ENCODE results near the gene PLA1A. TPM values are rescaled to one million over a fixed set of nuclear protein-coding genes. Genes with fewer than 3 reads are reported as not detected.

PLA1A gene
- total RNA-seq, 2 donors from 2014 or later: 4.4 TPM; not detected in 1

DNA sequence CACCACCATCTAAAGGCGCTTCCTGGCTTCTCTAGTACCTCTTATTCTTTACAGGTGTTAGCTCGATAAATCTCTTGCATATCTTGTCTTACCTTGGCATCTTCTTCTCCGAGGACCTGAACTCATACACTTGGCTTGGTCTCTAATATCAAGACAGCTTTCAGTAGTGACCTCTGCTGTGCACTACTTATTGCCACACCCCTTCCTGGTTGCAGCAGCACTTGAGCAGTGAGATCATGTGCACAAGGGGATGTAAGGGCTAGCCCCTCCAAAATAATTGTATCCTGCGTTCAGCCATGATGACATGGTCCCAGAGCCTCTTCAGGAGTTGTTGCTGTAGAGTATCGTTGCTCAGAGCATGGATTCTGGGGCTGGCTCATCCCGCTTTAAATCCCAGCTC, 1.3 kb upstream of the PLA1A start:
- no peaks in the 10 kb centered on the region for H3K36me3 ChIP-seq (replicated peaks in 1 of 2; ENCODE audit: insufficient read depth in 1 of 2, low read depth in 2 of 2)
- intact Hi-C loops (cut with DNase I): no loop called here
- ATAC-seq (no peak), DNase-seq (no peak)
- no peak overlapping the region for H3K4me3 ChIP-seq
- 92 to 99% methylated on average over 6 of the region's 6 CpGs for WGBS, 2 donors
- H3K27ac ChIP-seq: no peak overlapping the region
- H3K27me3 ChIP-seq: no peaks in the 10 kb centered on the region
- H3K4me1 ChIP-seq: peaks cover 23% of the 10 kb centered on the region
- H3K9me3 ChIP-seq: no peaks in the 10 kb centered on the region
- no peak for TF ChIP-seq POLR2A (IDR thresholded peaks at IDR 0.05)
- TF ChIP-seq, protein P1, sequence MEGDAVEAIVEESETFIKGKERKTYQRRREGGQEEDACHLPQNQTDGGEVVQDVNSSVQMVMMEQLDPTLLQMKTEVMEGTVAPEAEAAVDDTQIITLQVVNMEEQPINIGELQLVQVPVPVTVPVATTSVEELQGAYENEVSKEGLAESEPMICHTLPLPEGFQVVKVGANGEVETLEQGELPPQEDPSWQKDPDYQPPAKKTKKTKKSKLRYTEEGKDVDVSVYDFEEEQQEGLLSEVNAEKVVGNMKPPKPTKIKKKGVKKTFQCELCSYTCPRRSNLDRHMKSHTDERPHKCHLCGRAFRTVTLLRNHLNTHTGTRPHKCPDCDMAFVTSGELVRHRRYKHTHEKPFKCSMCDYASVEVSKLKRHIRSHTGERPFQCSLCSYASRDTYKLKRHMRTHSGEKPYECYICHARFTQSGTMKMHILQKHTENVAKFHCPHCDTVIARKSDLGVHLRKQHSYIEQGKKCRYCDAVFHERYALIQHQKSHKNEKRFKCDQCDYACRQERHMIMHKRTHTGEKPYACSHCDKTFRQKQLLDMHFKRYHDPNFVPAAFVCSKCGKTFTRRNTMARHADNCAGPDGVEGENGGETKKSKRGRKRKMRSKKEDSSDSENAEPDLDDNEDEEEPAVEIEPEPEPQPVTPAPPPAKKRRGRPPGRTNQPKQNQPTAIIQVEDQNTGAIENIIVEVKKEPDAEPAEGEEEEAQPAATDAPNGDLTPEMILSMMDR (IDR thresholded peaks at IDR 0.05): no peak

DNA sequence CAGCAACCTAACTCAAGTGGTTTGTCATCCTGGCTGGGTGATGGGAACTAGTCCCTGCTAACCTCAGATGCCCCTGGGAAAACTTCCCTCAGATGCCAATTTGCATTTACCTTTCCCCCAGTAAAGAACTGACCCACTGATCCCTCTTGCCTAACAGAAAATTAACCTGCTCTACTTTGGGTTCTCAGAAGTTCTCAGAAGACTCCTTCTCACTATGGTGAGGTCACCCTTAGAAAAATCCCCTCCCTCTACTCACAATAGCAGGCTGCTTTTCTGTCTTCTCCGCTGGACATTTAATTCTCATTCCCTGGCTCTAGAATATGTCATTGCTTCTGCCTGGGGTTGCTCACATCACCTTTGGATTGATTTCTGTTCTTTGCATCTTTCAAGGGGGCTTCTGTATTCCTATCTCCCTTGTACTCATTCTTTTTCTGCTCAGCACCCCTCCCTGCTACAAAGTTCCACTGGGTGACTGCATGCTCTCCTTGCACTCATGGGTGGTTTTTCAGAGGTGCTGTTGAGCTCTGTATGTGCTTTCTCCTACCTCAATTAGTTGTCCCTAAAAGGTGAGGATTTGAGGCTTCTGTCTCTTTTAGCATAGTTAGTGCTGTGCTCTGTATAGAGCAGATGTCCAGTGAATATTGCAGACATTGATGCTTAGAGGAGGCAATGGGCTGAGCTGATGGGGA, 869 bp downstream of the PLA1A start:
- TF ChIP-seq, protein P1 (IDR thresholded peaks at IDR 0.05): no peak
- TF ChIP-seq POLR2A (IDR thresholded peaks at IDR 0.05): no peak
- no peak for ATAC-seq
- Histone ChIP-seq H3K27me3 (no peaks in the 10 kb centered on the region), H3K9me3 (no peaks in the 10 kb centered on the region), H3K27ac (no peak overlapping the region), H3K4me1 (peaks cover 23% of the 10 kb centered on the region), H3K36me3 (replicated peaks in 1 of 2; ENCODE audit: insufficient read depth in 1 of 2, low read depth in 2 of 2) (no peaks in the 10 kb centered on the region), H3K4me3 (no peak overlapping the region)
- WGBS, 2 donors: 100% methylated on average over 1 of the region's 1 CpG
- intact Hi-C loops (cut with DNase I): no loop called here
- no peak for DNase-seq

DNA sequence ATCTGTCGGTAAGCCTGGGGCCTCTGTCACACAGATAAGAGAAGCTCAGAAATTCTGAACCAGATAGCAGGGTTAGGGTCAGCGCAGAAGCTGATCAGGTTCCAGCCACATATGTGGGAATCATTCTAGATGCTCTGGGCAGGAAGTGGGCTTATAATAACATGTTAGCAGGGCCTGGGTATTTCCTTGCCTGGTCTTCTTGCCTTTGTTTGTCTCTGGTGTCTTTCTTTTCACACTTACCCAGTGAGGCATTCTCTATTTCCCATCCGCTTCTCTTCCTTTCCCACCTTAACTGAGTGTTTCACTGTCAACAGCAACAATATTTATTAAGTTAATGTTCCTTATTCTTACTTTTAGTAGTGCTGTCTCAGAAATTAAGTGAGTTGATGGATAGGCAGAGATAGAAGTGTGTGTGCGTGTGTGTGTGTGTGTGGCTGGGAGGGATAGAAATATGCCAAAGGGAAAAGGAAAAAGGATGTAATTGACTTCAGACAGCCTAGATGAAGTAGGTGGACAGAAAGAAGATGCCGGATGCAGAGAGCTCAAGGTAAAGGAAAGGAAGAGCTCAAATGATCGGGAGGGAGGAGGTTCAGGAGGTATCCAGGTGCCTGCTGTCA, 2.0 kb downstream of the PLA1A start:
- H3K9me3 ChIP-seq: no peaks in the 10 kb centered on the region
- DNase-seq: no peak
- TF ChIP-seq POLR2A (IDR thresholded peaks at IDR 0.05): no peak
- TF ChIP-seq, protein P1 (IDR thresholded peaks at IDR 0.05): no peak
- H3K36me3 ChIP-seq (replicated peaks in 1 of 2; ENCODE audit: insufficient read depth in 1 of 2, low read depth in 2 of 2): no peaks in the 10 kb centered on the region
- 88 to 90% methylated on average over 6 of the region's 6 CpGs for WGBS, 2 donors
- no peak for ATAC-seq
- intact Hi-C loops (cut with DNase I): no loop called here
- H3K27me3 ChIP-seq: no peaks in the 10 kb centered on the region
- H3K4me3 ChIP-seq: no peak overlapping the region
- peaks cover 23% of the 10 kb centered on the region for H3K4me1 ChIP-seq
- no peak overlapping the region for H3K27ac ChIP-seq

DNA sequence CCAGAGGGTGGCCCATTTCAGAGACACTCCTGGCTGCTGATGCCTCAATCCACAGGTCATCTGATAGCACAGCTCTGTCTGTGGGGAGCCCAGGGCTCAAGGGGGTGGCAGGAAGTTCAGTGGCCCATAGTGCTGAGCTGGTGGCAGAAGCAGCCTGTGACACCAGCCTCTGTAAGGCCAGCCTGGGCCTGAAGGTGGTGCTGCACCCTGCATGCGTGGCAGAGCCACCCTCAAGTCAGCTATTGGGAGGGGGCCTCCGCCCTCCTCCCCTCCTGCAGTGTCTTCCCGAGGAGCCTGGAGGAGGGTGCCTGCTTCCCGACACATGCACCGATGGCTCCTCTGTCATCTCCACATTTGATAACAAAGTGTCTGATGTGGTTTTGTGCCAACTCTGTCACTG, 3.0 kb downstream of the PLA1A start:
- TF ChIP-seq POLR2A (IDR thresholded peaks at IDR 0.05): no peak
- TF ChIP-seq, protein P1 (IDR thresholded peaks at IDR 0.05): peak in 2 of 7 experiments; percentile 1 to 12
- Histone ChIP-seq H3K27ac (no peak overlapping the region), H3K36me3 (replicated peaks in 1 of 2; ENCODE audit: insufficient read depth in 1 of 2, low read depth in 2 of 2) (no peaks in the 10 kb centered on the region), H3K4me1 (peaks cover 23% of the 10 kb centered on the region), H3K27me3 (no peaks in the 10 kb centered on the region), H3K9me3 (no peaks in the 10 kb centered on the region), H3K4me3 (no peak overlapping the region)
- intact Hi-C loops (cut with DNase I): no loop called here
- 79 to 80% methylated on average over 5 of the region's 5 CpGs for WGBS, 2 donors
- peak in 1 of 4 donors; percentile 9 for DNase-seq
- no peak for ATAC-seq

DNA sequence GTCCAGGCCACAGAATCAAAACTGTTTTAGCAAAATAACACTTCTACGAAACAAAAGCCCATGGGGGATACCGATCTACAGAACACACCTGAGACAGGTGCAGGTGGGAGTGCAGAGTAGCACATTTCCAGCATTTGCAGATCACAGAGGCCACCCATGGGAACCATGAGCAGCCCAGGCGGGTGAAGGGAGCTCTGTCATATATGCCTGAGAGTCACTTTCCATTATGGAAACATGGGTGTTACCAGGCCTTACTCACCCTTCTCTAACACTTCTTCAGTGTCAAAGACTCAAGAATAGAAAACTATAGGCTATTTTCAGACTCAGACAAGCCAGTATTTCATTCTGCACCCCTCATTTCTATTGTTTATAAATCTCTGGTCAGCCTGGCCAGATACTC, 3.5 kb downstream of the PLA1A start:
- no peak for TF ChIP-seq POLR2A (IDR thresholded peaks at IDR 0.05)
- TF ChIP-seq, protein P1 (IDR thresholded peaks at IDR 0.05): no peak
- WGBS, 2 donors: 87 to 100% methylated on average over 3 of the region's 3 CpGs
- intact Hi-C loops (cut with DNase I): no loop called here
- DNase-seq (no peak), ATAC-seq (no peak)
- H3K36me3 ChIP-seq (replicated peaks in 1 of 2; ENCODE audit: insufficient read depth in 1 of 2, low read depth in 2 of 2): no peaks in the 10 kb centered on the region
- no peak overlapping the region for H3K27ac ChIP-seq
- H3K4me1 ChIP-seq: peaks cover 23% of the 10 kb centered on the region
- H3K9me3 ChIP-seq: no peaks in the 10 kb centered on the region
- H3K4me3 ChIP-seq: no peak overlapping the region
- no peaks in the 10 kb centered on the region for H3K27me3 ChIP-seq
